ENCODE results near the gene VWC2L.

Gene VWC2L

DNA sequence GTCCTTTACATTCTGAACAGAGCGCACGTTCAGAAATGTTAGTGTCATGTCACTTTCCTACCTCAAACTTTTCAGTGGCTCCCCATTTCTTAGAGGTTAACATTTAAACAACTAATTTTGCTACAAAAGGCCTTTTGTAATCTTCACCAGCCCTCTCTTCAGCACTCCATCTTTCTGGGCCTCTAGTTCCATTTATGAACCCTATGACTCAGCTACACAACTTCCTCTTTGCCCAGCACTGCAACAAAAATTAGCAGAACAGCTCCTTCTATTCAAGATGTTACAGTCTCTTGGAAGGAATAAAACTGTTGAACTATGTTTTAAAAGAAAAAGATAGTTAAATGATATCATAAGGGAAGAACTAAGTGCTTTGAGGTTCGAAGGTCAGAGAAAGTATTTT lies 139.9 kb downstream of the VWC2L start:
- no peak overlapping the region for H3K4me3 ChIP-seq (ENCODE audit: control insufficient read depth, low read depth, low read length)
- TF ChIP-seq, protein P1, sequence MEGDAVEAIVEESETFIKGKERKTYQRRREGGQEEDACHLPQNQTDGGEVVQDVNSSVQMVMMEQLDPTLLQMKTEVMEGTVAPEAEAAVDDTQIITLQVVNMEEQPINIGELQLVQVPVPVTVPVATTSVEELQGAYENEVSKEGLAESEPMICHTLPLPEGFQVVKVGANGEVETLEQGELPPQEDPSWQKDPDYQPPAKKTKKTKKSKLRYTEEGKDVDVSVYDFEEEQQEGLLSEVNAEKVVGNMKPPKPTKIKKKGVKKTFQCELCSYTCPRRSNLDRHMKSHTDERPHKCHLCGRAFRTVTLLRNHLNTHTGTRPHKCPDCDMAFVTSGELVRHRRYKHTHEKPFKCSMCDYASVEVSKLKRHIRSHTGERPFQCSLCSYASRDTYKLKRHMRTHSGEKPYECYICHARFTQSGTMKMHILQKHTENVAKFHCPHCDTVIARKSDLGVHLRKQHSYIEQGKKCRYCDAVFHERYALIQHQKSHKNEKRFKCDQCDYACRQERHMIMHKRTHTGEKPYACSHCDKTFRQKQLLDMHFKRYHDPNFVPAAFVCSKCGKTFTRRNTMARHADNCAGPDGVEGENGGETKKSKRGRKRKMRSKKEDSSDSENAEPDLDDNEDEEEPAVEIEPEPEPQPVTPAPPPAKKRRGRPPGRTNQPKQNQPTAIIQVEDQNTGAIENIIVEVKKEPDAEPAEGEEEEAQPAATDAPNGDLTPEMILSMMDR (IDR thresholded peaks at IDR 0.05; ENCODE audit: control insufficient read depth, insufficient read depth, low read depth, low read length, missing control alignments), result no peak
- no peak for DNase-seq (ENCODE audit: low read depth)

DNA sequence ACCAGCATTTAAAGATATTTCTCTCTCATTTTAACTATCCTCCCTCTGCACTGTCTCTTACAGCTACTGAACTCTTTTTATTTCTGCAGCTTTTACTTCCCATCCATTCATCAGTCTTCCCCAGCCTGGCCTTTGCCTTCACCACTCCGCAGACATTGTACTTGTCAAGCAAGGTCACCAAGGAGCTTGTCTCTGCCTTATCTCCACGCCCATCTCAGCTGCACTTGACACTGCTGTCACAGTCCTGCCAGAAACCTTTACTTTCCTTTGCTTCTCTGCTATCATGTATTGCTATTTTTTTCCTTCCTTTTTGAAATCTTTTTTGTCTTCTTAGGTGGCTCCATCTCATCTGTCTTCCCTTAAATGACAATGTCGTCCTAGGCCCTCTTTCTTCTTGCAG lies 147.0 kb downstream of the VWC2L start:
- H3K4me3 ChIP-seq (ENCODE audit: control insufficient read depth, low read depth, low read length), result no peak overlapping the region
- TF ChIP-seq, protein P1 (IDR thresholded peaks at IDR 0.05; ENCODE audit: control insufficient read depth, insufficient read depth, low read depth, low read length, missing control alignments), result no peak
- no peak for DNase-seq (ENCODE audit: low read depth)

DNA sequence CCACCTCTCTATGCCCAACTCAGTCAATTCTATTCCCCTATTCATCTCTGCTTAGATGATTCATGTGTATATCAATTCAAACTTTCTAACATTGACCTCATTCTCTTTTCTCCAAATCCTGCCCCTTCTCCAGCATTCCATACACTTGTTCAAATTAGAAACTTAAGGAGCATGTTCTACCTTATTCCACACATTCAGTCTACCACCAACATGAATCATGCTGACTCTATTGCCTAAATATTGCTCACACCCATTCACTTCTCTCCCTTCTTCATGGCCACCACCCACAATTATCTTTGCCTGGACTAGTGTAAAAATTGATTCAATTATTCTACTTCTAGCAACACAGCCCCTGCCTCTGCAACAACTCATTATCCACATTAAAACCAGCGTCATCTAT lies 147.5 kb downstream of the VWC2L start:
- TF ChIP-seq, protein P1 (IDR thresholded peaks at IDR 0.05; ENCODE audit: control insufficient read depth, insufficient read depth, low read depth, low read length, missing control alignments), result no peak
- no peak for DNase-seq (ENCODE audit: low read depth)
- H3K4me3 ChIP-seq (ENCODE audit: control insufficient read depth, low read depth, low read length), result no peak overlapping the region

DNA sequence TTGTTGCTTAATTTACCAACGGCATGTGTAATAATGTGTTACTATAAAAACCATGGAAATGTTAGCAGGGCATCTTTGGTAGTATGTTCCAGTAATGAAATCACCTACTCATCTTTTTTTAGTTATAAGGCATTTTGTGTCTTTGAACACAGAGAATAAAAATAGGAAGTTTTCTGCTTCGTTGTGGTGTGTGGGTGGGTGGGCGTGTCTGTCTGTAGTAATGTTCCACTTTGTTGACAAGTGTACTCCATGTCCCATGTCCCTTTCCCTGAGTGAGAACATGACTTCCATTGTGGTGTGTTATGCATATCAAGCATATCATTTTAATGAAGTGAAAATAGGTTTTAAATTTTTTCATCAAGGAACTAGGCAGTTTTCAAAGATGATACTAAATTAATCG lies 149.3 kb downstream of the VWC2L start:
- no peak overlapping the region for H3K4me3 ChIP-seq (ENCODE audit: control insufficient read depth, low read depth, low read length)
- DNase-seq (ENCODE audit: low read depth), result no peak
- TF ChIP-seq, protein P1 (IDR thresholded peaks at IDR 0.05; ENCODE audit: control insufficient read depth, insufficient read depth, low read depth, low read length, missing control alignments), result no peak

DNA sequence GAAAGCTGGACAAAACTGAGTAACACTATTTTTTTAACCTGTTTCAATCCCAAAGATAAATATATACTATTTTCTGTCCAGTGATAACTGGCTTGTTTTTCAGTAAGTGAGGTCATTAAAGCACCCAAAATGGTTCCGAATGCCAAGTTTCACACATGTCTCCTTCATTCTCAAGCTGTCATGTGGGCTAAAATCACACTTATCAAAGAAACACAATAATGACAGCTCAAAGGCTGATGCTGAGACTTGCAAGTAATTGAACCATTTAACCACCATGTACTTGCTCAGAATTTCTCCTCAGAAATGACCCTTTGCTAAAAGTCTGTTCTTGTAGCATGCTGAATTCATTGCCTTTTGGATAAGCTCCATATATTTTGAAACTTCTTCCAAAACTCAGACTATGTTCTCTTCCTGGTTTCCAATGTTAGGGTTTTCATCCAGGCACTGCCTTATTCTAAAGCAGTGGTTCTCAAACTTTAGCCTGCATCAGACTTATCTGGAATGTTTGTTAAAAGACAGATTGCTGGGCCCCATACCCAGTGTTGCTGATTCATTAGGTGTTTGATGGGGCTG lies 149.8 kb downstream of the VWC2L start:
- no peak overlapping the region for H3K4me3 ChIP-seq (ENCODE audit: control insufficient read depth, low read depth, low read length)
- no peak for DNase-seq (ENCODE audit: low read depth)
- TF ChIP-seq, protein P1 (IDR thresholded peaks at IDR 0.05; ENCODE audit: control insufficient read depth, insufficient read depth, low read depth, low read length, missing control alignments), result no peak

DNA sequence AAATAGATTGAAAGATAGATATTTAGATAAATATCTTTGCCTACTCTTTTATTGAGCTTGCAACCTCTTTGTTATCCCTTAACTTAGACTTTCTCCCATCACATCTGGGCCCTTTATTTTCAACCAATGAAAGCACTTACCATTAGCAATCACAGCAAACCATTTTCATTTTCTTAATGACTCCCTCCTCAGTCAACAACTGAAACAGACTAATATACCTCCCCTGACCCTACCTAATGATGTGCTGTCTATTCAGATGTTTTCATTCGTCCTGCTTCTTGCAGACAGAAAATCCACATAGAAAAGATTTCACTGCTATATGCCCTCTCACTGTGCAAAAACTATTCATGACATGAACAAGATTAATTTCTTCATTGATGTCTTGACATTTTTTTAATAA lies 154.4 kb downstream of the VWC2L start:
- DNase-seq (ENCODE audit: low read depth), result no peak
- TF ChIP-seq, protein P1 (IDR thresholded peaks at IDR 0.05; ENCODE audit: control insufficient read depth, insufficient read depth, low read depth, low read length, missing control alignments), result no peak
- H3K4me3 ChIP-seq (ENCODE audit: control insufficient read depth, low read depth, low read length), result no peak overlapping the region

DNA sequence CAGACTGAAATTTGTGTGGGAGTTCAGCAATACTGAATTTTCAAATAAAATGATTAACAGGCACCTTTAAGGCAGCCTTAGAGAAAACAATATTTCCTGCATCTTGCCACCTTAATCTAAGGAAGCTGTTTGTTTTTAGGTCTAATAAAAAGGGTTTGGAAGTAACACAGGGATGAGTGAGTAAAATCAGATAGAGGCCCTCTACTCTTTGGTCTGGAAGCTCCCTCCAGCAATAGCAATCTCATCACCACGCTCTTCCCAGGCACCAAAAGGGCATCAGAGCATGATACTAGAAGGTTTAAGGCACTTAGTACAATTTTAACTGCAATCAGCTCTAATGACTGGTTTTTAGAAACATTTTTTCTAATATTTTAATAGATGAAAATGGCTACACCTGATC lies 155.6 kb downstream of the VWC2L start:
- TF ChIP-seq, protein P1 (IDR thresholded peaks at IDR 0.05; ENCODE audit: control insufficient read depth, insufficient read depth, low read depth, low read length, missing control alignments), result no peak
- no peak for DNase-seq (ENCODE audit: low read depth)
- H3K4me3 ChIP-seq (ENCODE audit: control insufficient read depth, low read depth, low read length), result no peak overlapping the region
